Endothelial cell of umbilical vein (primary cell): ENCODE results near the gene SLC6A2. TPM values are rescaled to one million over a fixed set of nuclear protein-coding genes. Genes with fewer than 3 reads are reported as not detected.

Experiments used
- BruUV-seq: library from RNA; stranded (reverse); fragments of 400-500 nt; replicated peaks from 2 replicates; lab custom pipeline; 2021; lab: Mats Ljungman, UMichigan
- CTCF ChIA-PET: fragments of 300-600, 350-600 bp; sonication (Branson Sonifier 250); formaldehyde crosslinking; loops from one replicate; lab custom pipeline; 2021; ENCODE audit warnings: antibody characterized with exemption, inconsistent platforms; lab: Charles Lee
- POLR2A ChIA-PET: fragments of 300-600, 350-600 bp; sonication (Branson Sonifier 250); formaldehyde crosslinking; loops from one replicate; lab custom pipeline; 2021; ENCODE audit warnings: antibody characterized with exemption, inconsistent platforms; lab: Charles Lee
- DNase-seq: peaks from one replicate; pipeline ENCODE4 v3.0.0-alpha.2; 2011; ENCODE audit warnings: low read depth, low spot score
- FAIRE-seq: peaks from 2 replicates; lab custom pipeline; 2011; peaks lifted over from hg19 to GRCh38; lab: Jason Lieb, UNC
- H2AFZ ChIP-seq: 2 replicates; pipeline ENCODE4 v1.6.0; 2012; ENCODE audit warnings: low read depth, low read length, control low read depth, inconsistent platforms
- H3K27ac ChIP-seq: 2 replicates; pipeline ENCODE4 v1.5.1; 2011; ENCODE audit warnings: low read depth, mild to moderate bottlenecking, control low read depth, low read length, moderate library complexity; ENCODE audit not compliant: insufficient read depth
- H3K27me3 ChIP-seq, 2 experiments: 2 replicates each; pipeline versions ENCODE4 v1.6.0 to v1.6.1; 2011; ENCODE audit warnings: low read length in 2 of 2, mixed read lengths in 1 of 2; ENCODE audit not compliant: control insufficient read depth in 2 of 2, insufficient read depth in 2 of 2
- H3K36me3 ChIP-seq, 2 experiments: 2 replicates in 1 of 2; 3 replicates in 1 of 2; pipeline ENCODE4 v1.5.1; 2011; ENCODE audit warnings: low read length in 2 of 2, mild to moderate bottlenecking in 1 of 2, moderate library complexity in 1 of 2; ENCODE audit not compliant: control insufficient read depth in 2 of 2, insufficient read depth in 2 of 2; ENCODE audit errors: extremely low read depth in 1 of 2
- H3K4me1 ChIP-seq: 3 replicates; pipeline ENCODE4 v1.5.1; 2011; ENCODE audit warnings: mild to moderate bottlenecking, low read length; ENCODE audit not compliant: control insufficient read depth, insufficient read depth; ENCODE audit errors: extremely low read depth
- H3K4me2 ChIP-seq: 2 replicates; pipeline ENCODE4 v1.6.1; 2011; ENCODE audit warnings: low read length, control low read depth, mixed read lengths; ENCODE audit not compliant: insufficient read depth
- H3K4me3 ChIP-seq, 3 experiments: fragments of 200-600 bp in 1 of 3; sonication (generic), shearing (Covaris generic) in 1 of 3; replicated peaks in 1 of 3; 2 replicates each; pipeline ENCODE4 v1.5.1; 2011 to 2016; ENCODE audit warnings: control low read depth in 3 of 3, low read length in 3 of 3, mild to moderate bottlenecking in 2 of 3, inconsistent platforms in 1 of 3, low read depth in 1 of 3, moderate library complexity in 1 of 3; ENCODE audit not compliant: insufficient read depth in 1 of 3
- H3K79me2 ChIP-seq: 2 replicates; pipeline ENCODE4 v1.6.0; 2012; ENCODE audit warnings: low read length, inconsistent platforms; ENCODE audit not compliant: control insufficient read depth, insufficient read depth
- H3K9ac ChIP-seq: replicated peaks from 2 replicates; pipeline ENCODE3; 2011; ENCODE audit warnings: low read length, control low read depth; ENCODE audit not compliant: insufficient read depth; ENCODE audit errors: extremely low read depth
- H3K9me1 ChIP-seq: replicated peaks from 3 replicates; pipeline ENCODE4 v1.6.0; 2011; ENCODE audit warnings: mild to moderate bottlenecking, low read length; ENCODE audit not compliant: control insufficient read depth, insufficient read depth; ENCODE audit errors: extremely low read depth
- H3K9me3 ChIP-seq: replicated peaks from 2 replicates; pipeline ENCODE4 v1.5.1; 2012; ENCODE audit warnings: low read length, inconsistent platforms; ENCODE audit not compliant: control insufficient read depth, insufficient read depth
- H4K20me1 ChIP-seq: replicated peaks from 2 replicates; pipeline ENCODE3; 2011; ENCODE audit warnings: mild to moderate bottlenecking, low read length; ENCODE audit not compliant: control insufficient read depth, insufficient read depth; ENCODE audit errors: extremely low read depth
- EZH2 ChIP-seq: IDR thresholded peaks from 2 replicates; pipeline ENCODE4 v1.6.1; 2012; ENCODE audit warnings: borderline replicate concordance, low read depth, mild to moderate bottlenecking, moderate library complexity, low read length, inconsistent platforms; ENCODE audit not compliant: severe bottlenecking
- FOS ChIP-seq: IDR thresholded peaks from 2 replicates; pipeline ENCODE4 v1.6.1; 2011; ENCODE audit warnings: mild to moderate bottlenecking, low read length, moderate library complexity, borderline replicate concordance; ENCODE audit not compliant: insufficient read depth
- GATA2 ChIP-seq: IDR thresholded peaks from 2 replicates; pipeline ENCODE4 v1.7.0; 2011; ENCODE audit warnings: low read depth, mild to moderate bottlenecking, moderate library complexity, mixed read lengths, low read length; ENCODE audit not compliant: insufficient read length, insufficient read depth
- JUN ChIP-seq: IDR thresholded peaks from 2 replicates; pipeline ENCODE4 v1.6.1; 2011; ENCODE audit warnings: borderline replicate concordance, low read depth; ENCODE audit not compliant: insufficient read length, insufficient read depth
- MAX ChIP-seq: IDR thresholded peaks from 2 replicates; pipeline ENCODE4 v1.6.1; 2011; ENCODE audit not compliant: insufficient read depth, insufficient read length
- MYC ChIP-seq: IDR thresholded peaks from one replicate; pipeline ENCODE4 v1.6.1; 2011; ENCODE audit warnings: mild to moderate bottlenecking, low read depth, low read length
- POLR2A ChIP-seq: IDR thresholded peaks from 2 replicates; pipeline ENCODE4 v1.6.1; 2012; ENCODE audit warnings: low read depth, mild to moderate bottlenecking, control low read depth, low read length
- POLR2AphosphoS5 ChIP-seq: IDR thresholded peaks from 2 replicates; pipeline ENCODE4 v1.6.1; 2012; ENCODE audit warnings: low read depth, mild to moderate bottlenecking, control low read depth, low read length, moderate library complexity; ENCODE audit not compliant: insufficient read depth
- dilution Hi-C: fragments of 300-500 bp; cut with MboI; formaldehyde crosslinking; loops from one replicate; pipeline ENCODE4 v1.15.0; 2019; ENCODE audit warnings: low sequenced_read_pairs; ENCODE audit not compliant: extremely low pct_ligation_motif_present
- intact Hi-C: fragments of 100-400 bp; cut with micrococcal nuclease; formaldehyde crosslinking; loops from one replicate; pipeline ENCODE4 v1.10.0; 2022
- polyA plus RNA-seq, 4 experiments: library from polyadenylated mRNA; depleted of rRNA in 3 of 4; stranded (reverse) in 3 of 4; unstranded in 1 of 4; fragments of >200 nt; gene quantifications; 2 replicates each; pipeline versions ENCODE4 v1.2.1 to v1.2.3, GENCODE V29; 2011 to 2012; ENCODE audit warnings: missing spikeins in 1 of 4
- total RNA-seq: library from RNA; stranded (reverse); gene quantifications from 2 replicates; pipeline ENCODE4 v1.2.3, GENCODE V29; 2021
- TF ChIP-seq, protein P1 (sequence below), 2 donors: IDR thresholded peaks; 1 replicate in 1 of 2; 2 replicates in 1 of 2; pipeline ENCODE4 v1.5.1; 2011; ENCODE audit warnings: low read length in 2 of 2, mild to moderate bottlenecking in 2 of 2, moderate library complexity in 2 of 2, control low read depth in 1 of 2, inconsistent platforms in 1 of 2, low read depth in 1 of 2; ENCODE audit not compliant: insufficient read depth in 1 of 2; ENCODE audit errors: extremely low read depth in 1 of 2

Gene SLC6A2
- total and polyA plus RNA-seq, 2 donors (not counting 3 experiments of a cell fraction or from before 2014, with no cell fraction given), result not detected

- ChIA-PET POLR2A (no interaction called here), CTCF (interaction anchor here (1.1 kb wide), 1 partner anchor 196 kb away, joined by 3 read pairs; no protein-coding TSS in a partner anchor)
- Histone ChIP-seq H3K9ac (no peak overlapping the region), H3K27ac (no peak overlapping the region), H4K20me1 (no peaks in the 10 kb centered on the region), H3K9me3 (no peaks in the 10 kb centered on the region), H3K4me1 (no peaks in the 10 kb centered on the region), H3K27me3 (peaks cover 18 to 30% of the 10 kb centered on the region in 2 experiments), H3K4me2 (no peak overlapping the region), H3K79me2 (no peaks in the 10 kb centered on the region), H2AFZ (no peak overlapping the region), H3K36me3 (no peaks in the 10 kb centered on the region), H3K4me3 (no peak overlapping the region), H3K9me1 (no peaks in the 10 kb centered on the region)
- no peak for TF ChIP-seq FOS
- TF ChIP-seq EZH2, result no peak
- TF ChIP-seq, protein P1, sequence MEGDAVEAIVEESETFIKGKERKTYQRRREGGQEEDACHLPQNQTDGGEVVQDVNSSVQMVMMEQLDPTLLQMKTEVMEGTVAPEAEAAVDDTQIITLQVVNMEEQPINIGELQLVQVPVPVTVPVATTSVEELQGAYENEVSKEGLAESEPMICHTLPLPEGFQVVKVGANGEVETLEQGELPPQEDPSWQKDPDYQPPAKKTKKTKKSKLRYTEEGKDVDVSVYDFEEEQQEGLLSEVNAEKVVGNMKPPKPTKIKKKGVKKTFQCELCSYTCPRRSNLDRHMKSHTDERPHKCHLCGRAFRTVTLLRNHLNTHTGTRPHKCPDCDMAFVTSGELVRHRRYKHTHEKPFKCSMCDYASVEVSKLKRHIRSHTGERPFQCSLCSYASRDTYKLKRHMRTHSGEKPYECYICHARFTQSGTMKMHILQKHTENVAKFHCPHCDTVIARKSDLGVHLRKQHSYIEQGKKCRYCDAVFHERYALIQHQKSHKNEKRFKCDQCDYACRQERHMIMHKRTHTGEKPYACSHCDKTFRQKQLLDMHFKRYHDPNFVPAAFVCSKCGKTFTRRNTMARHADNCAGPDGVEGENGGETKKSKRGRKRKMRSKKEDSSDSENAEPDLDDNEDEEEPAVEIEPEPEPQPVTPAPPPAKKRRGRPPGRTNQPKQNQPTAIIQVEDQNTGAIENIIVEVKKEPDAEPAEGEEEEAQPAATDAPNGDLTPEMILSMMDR (IDR thresholded peaks at IDR 0.05; ENCODE audit: extremely low read depth in 1 of 2, insufficient read depth in 1 of 2, low read depth in 1 of 2, low read length in 2 of 2), result no peak
- no peak for TF ChIP-seq POLR2AphosphoS5
- TF ChIP-seq JUN, result no peak
- TF ChIP-seq MYC, result no peak
- TF ChIP-seq POLR2A, result no peak
- no peak for TF ChIP-seq GATA2
- TF ChIP-seq MAX, result no peak
- FAIRE-seq (no peak), DNase-seq (no peak)
- dilution Hi-C loops (no loop called here), intact Hi-C loops (no loop called here)
- BruUV-seq, result no TSS peak
Observed at GRCh38 chr16:55660828-55661227, 5.0 kb downstream of the SLC6A2 start.
